GM23338 (cell line): Measurements from ENCODE around the gene BCL11B. TPM values are rescaled to one million over a fixed set of nuclear protein-coding genes. Genes with fewer than 3 reads are reported as not detected.
A peak's percentile ranks its signal among the peaks of the same experiment; 100 is the strongest.

ENCODE experiments used
- ATAC-seq: fragments of 200-7000 bp; cut with Tn5 transposase; 3 replicates; pipeline ENCODE4 v1.9.1; 2020
- DNase-seq: peaks from one replicate; pipeline ENCODE4 v3.0.0-alpha.2; 2015; ENCODE audit warnings: low spot score
- H2AFZ ChIP-seq: fragments of 200-600 bp; sonication (generic); 2 replicates; pipeline ENCODE4 v1.8.0; 2016; ENCODE audit warnings: antibody characterized with exemption, mild to moderate bottlenecking, moderate library complexity
- H3F3A ChIP-seq: fragments of 200-600 bp; sonication (generic); replicated peaks from 2 replicates; pipeline ENCODE4 v1.8.0; 2017; ENCODE audit warnings: antibody characterized with exemption, mixed run types, low read depth
- H3K27ac ChIP-seq: fragments of 200-600 bp; sonication (generic); 2 replicates; pipeline ENCODE4 v1.6.1; 2016; ENCODE audit warnings: low read depth
- H3K27me3 ChIP-seq: fragments of 200-600 bp; sonication (generic); 2 replicates; pipeline ENCODE4 v1.8.0; 2016; ENCODE audit warnings: mild to moderate bottlenecking, mixed run types, moderate library complexity; ENCODE audit not compliant: insufficient read depth
- H3K36me3 ChIP-seq: fragments of 200-600 bp; sonication (generic); 2 replicates; pipeline ENCODE4 v1.8.0; 2016; ENCODE audit warnings: mild to moderate bottlenecking; ENCODE audit not compliant: insufficient read depth
- H3K4me1 ChIP-seq: fragments of 200-600 bp; sonication (generic); 2 replicates; pipeline ENCODE4 v1.8.0; 2016; ENCODE audit warnings: mild to moderate bottlenecking, moderate library complexity; ENCODE audit not compliant: insufficient read depth
- H3K4me2 ChIP-seq: fragments of 200-600 bp; sonication (generic); 2 replicates; pipeline ENCODE4 v1.7.1; 2017; ENCODE audit warnings: mixed run types
- H3K4me3 ChIP-seq: fragments of 200-600 bp; sonication (generic); 2 replicates; pipeline ENCODE4 v1.6.1; 2016; ENCODE audit warnings: mixed run types
- H3K79me2 ChIP-seq: fragments of 200-600 bp; sonication (generic); replicated peaks from 2 replicates; pipeline ENCODE4 v1.8.0; 2017; ENCODE audit warnings: mild to moderate bottlenecking; ENCODE audit not compliant: insufficient read depth
- H3K9me2 ChIP-seq: fragments of 200-600 bp; sonication (generic); 2 replicates; pipeline ENCODE4 v1.8.0; 2017; ENCODE audit not compliant: insufficient read depth
- H4K20me1 ChIP-seq: fragments of 200-600 bp; sonication (generic); replicated peaks from 2 replicates; pipeline ENCODE4 v1.8.0; 2017; ENCODE audit warnings: mild to moderate bottlenecking; ENCODE audit not compliant: insufficient read depth
- H3K27ac Mint-ChIP-seq: 2 replicates; pipeline ENCODE4 v1.8.0; 2020; ENCODE audit warnings: inconsistent platforms, mild to moderate bottlenecking, moderate library complexity, mixed read lengths
- H3K27me3 Mint-ChIP-seq: 3 replicates; pipeline ENCODE4 v1.8.0; 2022; ENCODE audit warnings: low read depth, mild to moderate bottlenecking, moderate library complexity, mixed read lengths, inconsistent platforms; ENCODE audit not compliant: insufficient read depth, poor library complexity
- H3K36me3 Mint-ChIP-seq: 3 replicates; pipeline ENCODE4 v1.8.0; 2021; ENCODE audit warnings: low read depth, mild to moderate bottlenecking, inconsistent platforms, moderate library complexity, mixed read lengths
- H3K4me1 Mint-ChIP-seq: 3 replicates; pipeline ENCODE4 v1.8.0; 2020; ENCODE audit warnings: mild to moderate bottlenecking, inconsistent platforms, mixed read lengths
- H3K4me3 Mint-ChIP-seq: 3 replicates; pipeline ENCODE4 v1.8.0; 2021; ENCODE audit warnings: moderate library complexity, mild to moderate bottlenecking, inconsistent platforms, mixed read lengths
- H3K9me3 Mint-ChIP-seq: 3 replicates; pipeline ENCODE4 v1.8.0; 2020; ENCODE audit warnings: moderate library complexity, mild to moderate bottlenecking, inconsistent platforms, mixed read lengths
- CREB1 ChIP-seq: fragments of 250-450 bp; sonication (Bioruptor Pico); IDR thresholded peaks from 2 replicates; pipeline ENCODE4 v1.5.0; 2020; ENCODE audit warnings: low read depth, mild to moderate bottlenecking, moderate library complexity
- EZH2 ChIP-seq: fragments of 200-600 bp; sonication (generic); IDR thresholded peaks from one replicate; pipeline ENCODE4 v1.8.0; 2017; ENCODE audit warnings: antibody characterized with exemption, mild to moderate bottlenecking, low read depth; ENCODE audit not compliant: unreplicated experiment
- EZH2phosphoT487 ChIP-seq: fragments of 200-600 bp; sonication (generic); IDR thresholded peaks from one replicate; pipeline ENCODE4 v1.8.1; 2018; ENCODE audit warnings: antibody characterized with exemption; ENCODE audit not compliant: unreplicated experiment
- JUNB ChIP-seq: IDR thresholded peaks from one replicate; pipeline ENCODE4 v1.6.1; 2016; ENCODE audit warnings: antibody characterized with exemption; ENCODE audit not compliant: unreplicated experiment
- NANOG ChIP-seq: IDR thresholded peaks from 2 replicates; pipeline ENCODE4 v1.6.1; 2016; ENCODE audit warnings: antibody characterized with exemption, borderline replicate concordance
- POLR2AphosphoS5 ChIP-seq: IDR thresholded peaks from 2 replicates; pipeline ENCODE4 v1.6.1; 2016; ENCODE audit warnings: antibody characterized with exemption, low read depth
- ZNF114 ChIP-seq: fragments of 250-450 bp; sonication (Bioruptor Pico); IDR thresholded peaks from 2 replicates; pipeline ENCODE4 v1.5.0; 2020; ENCODE audit warnings: mild to moderate bottlenecking, moderate library complexity
- polyA plus RNA-seq: library from polyadenylated mRNA; unstranded; fragments of >200 nt; fragmentation: Nextera tagmentation; extraction: Ambion mirVana; gene quantifications from 2 replicates; pipeline ENCODE4 v1.2.1, GENCODE V29; 2016
- total RNA-seq: library from RNA; depleted of rRNA; stranded (reverse); fragments of >200 nt; shearing (Covaris generic); gene quantifications from 2 replicates; pipeline ENCODE4 v1.2.3, GENCODE V29; 2014
- TF ChIP-seq, protein P1 (sequence below): IDR thresholded peaks from 2 replicates; pipeline ENCODE4 v1.6.1; 2016; ENCODE audit warnings: antibody characterized with exemption
- TF ChIP-seq, protein P2 (sequence below): IDR thresholded peaks from one replicate; pipeline ENCODE4 v1.6.1; 2018; ENCODE audit warnings: antibody characterized with exemption; ENCODE audit not compliant: unreplicated experiment
- TF ChIP-seq, protein P3 (sequence below), 2 experiments: fragments of 200-600 bp in 1 of 2; sonication (generic) in 1 of 2; conservative IDR thresholded peaks; 2 replicates each; pipeline versions ENCODE4 v1.5.1 to v1.6.1; 2016 to 2017; ENCODE audit warnings: antibody characterized with exemption in 2 of 2, low read depth in 2 of 2, mild to moderate bottlenecking in 2 of 2, moderate library complexity in 1 of 2
- TF ChIP-seq, protein P4 (sequence below): fragments of 250-450 bp; sonication (Bioruptor Pico); IDR thresholded peaks from 2 replicates; pipeline ENCODE4 v1.5.0; 2020; ENCODE audit warnings: mild to moderate bottlenecking, moderate library complexity

The BCL11B gene
- total and polyA plus RNA-seq, 2 experiments from 2014 or later, result 2.4 to 6.7 TPM

DNA sequence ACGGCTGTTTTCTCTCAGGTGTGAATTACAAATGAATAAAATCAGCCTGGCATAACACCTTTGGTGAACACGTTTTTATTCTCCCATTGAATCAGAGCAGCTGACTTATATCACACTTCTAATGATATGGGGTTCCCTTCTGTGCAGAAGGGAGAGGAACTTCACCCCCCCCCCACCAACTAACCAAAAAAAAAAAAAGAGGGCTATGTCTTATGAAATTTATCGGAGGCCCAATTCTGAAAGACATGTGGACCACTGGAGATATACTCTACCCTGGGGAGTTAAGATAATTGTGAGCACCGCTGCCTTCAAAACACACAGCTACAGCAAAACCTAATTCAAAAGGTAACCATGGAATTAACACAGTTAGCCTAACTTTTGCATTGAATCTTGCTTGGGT is 4.6 kb downstream of the BCL11B start:
- H3F3A ChIP-seq, result peaks cover 3% of the 10 kb centered on the region; the same call in 1 of the 2 replicates
- 0 out of 2 replicates have a peak, but pooled peaks cover 8% of the 10 kb centered on the region for H4K20me1 ChIP-seq
- H3K9me2 ChIP-seq, result no peaks in the 10 kb centered on the region
- TF ChIP-seq, protein P1, sequence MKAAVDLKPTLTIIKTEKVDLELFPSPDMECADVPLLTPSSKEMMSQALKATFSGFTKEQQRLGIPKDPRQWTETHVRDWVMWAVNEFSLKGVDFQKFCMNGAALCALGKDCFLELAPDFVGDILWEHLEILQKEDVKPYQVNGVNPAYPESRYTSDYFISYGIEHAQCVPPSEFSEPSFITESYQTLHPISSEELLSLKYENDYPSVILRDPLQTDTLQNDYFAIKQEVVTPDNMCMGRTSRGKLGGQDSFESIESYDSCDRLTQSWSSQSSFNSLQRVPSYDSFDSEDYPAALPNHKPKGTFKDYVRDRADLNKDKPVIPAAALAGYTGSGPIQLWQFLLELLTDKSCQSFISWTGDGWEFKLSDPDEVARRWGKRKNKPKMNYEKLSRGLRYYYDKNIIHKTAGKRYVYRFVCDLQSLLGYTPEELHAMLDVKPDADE, result no peak
- TF ChIP-seq ZNF114 (no peak), EZH2 (no peak), CREB1 (CRISPR knock-in tag) (no peak), POLR2AphosphoS5 (no peak), JUNB (no peak), NANOG (no peak), EZH2phosphoT487 (no peak)
- TF ChIP-seq, protein P2, sequence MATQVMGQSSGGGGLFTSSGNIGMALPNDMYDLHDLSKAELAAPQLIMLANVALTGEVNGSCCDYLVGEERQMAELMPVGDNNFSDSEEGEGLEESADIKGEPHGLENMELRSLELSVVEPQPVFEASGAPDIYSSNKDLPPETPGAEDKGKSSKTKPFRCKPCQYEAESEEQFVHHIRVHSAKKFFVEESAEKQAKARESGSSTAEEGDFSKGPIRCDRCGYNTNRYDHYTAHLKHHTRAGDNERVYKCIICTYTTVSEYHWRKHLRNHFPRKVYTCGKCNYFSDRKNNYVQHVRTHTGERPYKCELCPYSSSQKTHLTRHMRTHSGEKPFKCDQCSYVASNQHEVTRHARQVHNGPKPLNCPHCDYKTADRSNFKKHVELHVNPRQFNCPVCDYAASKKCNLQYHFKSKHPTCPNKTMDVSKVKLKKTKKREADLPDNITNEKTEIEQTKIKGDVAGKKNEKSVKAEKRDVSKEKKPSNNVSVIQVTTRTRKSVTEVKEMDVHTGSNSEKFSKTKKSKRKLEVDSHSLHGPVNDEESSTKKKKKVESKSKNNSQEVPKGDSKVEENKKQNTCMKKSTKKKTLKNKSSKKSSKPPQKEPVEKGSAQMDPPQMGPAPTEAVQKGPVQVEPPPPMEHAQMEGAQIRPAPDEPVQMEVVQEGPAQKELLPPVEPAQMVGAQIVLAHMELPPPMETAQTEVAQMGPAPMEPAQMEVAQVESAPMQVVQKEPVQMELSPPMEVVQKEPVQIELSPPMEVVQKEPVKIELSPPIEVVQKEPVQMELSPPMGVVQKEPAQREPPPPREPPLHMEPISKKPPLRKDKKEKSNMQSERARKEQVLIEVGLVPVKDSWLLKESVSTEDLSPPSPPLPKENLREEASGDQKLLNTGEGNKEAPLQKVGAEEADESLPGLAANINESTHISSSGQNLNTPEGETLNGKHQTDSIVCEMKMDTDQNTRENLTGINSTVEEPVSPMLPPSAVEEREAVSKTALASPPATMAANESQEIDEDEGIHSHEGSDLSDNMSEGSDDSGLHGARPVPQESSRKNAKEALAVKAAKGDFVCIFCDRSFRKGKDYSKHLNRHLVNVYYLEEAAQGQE, result no peak
- TF ChIP-seq, protein P3, sequence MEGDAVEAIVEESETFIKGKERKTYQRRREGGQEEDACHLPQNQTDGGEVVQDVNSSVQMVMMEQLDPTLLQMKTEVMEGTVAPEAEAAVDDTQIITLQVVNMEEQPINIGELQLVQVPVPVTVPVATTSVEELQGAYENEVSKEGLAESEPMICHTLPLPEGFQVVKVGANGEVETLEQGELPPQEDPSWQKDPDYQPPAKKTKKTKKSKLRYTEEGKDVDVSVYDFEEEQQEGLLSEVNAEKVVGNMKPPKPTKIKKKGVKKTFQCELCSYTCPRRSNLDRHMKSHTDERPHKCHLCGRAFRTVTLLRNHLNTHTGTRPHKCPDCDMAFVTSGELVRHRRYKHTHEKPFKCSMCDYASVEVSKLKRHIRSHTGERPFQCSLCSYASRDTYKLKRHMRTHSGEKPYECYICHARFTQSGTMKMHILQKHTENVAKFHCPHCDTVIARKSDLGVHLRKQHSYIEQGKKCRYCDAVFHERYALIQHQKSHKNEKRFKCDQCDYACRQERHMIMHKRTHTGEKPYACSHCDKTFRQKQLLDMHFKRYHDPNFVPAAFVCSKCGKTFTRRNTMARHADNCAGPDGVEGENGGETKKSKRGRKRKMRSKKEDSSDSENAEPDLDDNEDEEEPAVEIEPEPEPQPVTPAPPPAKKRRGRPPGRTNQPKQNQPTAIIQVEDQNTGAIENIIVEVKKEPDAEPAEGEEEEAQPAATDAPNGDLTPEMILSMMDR (conservative IDR thresholded peaks at IDR 0.05; ENCODE audit: low read depth in 2 of 2), result no peak
- TF ChIP-seq, protein P4, sequence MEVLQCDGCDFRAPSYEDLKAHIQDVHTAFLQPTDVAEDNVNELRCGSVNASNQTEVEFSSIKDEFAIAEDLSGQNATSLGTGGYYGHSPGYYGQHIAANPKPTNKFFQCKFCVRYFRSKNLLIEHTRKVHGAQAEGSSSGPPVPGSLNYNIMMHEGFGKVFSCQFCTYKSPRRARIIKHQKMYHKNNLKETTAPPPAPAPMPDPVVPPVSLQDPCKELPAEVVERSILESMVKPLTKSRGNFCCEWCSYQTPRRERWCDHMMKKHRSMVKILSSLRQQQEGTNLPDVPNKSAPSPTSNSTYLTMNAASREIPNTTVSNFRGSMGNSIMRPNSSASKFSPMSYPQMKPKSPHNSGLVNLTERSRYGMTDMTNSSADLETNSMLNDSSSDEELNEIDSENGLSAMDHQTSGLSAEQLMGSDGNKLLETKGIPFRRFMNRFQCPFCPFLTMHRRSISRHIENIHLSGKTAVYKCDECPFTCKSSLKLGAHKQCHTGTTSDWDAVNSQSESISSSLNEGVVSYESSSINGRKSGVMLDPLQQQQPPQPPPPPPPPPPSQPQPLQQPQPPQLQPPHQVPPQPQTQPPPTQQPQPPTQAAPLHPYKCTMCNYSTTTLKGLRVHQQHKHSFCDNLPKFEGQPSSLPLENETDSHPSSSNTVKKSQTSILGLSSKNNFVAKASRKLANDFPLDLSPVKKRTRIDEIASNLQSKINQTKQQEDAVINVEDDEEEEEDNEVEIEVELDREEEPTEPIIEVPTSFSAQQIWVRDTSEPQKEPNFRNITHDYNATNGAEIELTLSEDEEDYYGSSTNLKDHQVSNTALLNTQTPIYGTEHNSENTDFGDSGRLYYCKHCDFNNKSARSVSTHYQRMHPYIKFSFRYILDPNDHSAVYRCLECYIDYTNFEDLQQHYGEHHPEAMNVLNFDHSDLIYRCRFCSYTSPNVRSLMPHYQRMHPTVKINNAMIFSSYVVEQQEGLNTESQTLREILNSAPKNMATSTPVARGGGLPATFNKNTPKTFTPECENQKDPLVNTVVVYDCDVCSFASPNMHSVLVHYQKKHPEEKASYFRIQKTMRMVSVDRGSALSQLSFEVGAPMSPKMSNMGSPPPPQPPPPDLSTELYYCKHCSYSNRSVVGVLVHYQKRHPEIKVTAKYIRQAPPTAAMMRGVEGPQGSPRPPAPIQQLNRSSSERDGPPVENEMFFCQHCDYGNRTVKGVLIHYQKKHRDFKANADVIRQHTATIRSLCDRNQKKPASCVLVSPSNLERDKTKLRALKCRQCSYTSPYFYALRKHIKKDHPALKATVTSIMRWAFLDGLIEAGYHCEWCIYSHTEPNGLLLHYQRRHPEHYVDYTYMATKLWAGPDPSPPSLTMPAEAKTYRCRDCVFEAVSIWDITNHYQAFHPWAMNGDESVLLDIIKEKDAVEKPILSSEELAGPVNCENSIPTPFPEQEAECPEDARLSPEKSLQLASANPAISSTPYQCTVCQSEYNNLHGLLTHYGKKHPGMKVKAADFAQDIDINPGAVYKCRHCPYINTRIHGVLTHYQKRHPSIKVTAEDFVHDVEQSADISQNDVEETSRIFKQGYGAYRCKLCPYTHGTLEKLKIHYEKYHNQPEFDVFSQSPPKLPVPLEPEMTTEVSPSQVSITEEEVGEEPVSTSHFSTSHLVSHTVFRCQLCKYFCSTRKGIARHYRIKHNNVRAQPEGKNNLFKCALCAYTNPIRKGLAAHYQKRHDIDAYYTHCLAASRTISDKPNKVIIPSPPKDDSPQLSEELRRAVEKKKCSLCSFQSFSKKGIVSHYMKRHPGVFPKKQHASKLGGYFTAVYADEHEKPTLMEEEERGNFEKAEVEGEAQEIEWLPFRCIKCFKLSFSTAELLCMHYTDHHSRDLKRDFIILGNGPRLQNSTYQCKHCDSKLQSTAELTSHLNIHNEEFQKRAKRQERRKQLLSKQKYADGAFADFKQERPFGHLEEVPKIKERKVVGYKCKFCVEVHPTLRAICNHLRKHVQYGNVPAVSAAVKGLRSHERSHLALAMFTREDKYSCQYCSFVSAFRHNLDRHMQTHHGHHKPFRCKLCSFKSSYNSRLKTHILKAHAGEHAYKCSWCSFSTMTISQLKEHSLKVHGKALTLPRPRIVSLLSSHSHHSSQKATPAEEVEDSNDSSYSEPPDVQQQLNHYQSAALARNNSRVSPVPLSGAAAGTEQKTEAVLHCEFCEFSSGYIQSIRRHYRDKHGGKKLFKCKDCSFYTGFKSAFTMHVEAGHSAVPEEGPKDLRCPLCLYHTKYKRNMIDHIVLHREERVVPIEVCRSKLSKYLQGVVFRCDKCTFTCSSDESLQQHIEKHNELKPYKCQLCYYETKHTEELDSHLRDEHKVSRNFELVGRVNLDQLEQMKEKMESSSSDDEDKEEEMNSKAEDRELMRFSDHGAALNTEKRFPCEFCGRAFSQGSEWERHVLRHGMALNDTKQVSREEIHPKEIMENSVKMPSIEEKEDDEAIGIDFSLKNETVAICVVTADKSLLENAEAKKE (CRISPR knock-in tag), result no peak
- H3K4me1 ChIP-seq, result peaks cover 63% of the 10 kb centered on the region
- DNase-seq (no peak), ATAC-seq (no peak)
- 0 out of 2 replicates have a peak overlapping the region, but pooled peaks have one; percentile 2 for H2AFZ ChIP-seq
- H3K4me2 ChIP-seq, result peak overlapping the region; percentile 97
- H3K27ac Mint-ChIP-seq, result no peak overlapping the region
- no peaks in the 10 kb centered on the region; the same call in 2 of the 3 replicates for H3K36me3 Mint-ChIP-seq
- H3K4me1 Mint-ChIP-seq, result peaks cover 61% of the 10 kb centered on the region
- peaks cover 26% of the 10 kb centered on the region for H3K27me3 Mint-ChIP-seq
- peaks cover 4% of the 10 kb centered on the region; the same call in 1 of the 2 replicates for H3K27me3 ChIP-seq
- peak overlapping the region; percentile 88; the same call in 1 of the 3 replicates for H3K4me3 Mint-ChIP-seq
- peaks cover 82% of the 10 kb centered on the region for H3K79me2 ChIP-seq
- no peak overlapping the region for H3K27ac ChIP-seq
- H3K9me3 Mint-ChIP-seq, result peaks cover 3% of the 10 kb centered on the region; the same call in 2 of the 3 replicates
- peak overlapping the region; percentile 79; the same call in 1 of the 2 replicates for H3K4me3 ChIP-seq
- no peaks in the 10 kb centered on the region for H3K36me3 ChIP-seq
